KOPT-K1 (cell line): ENCODE results near the gene GTPBP2.

Experiments
- H3K27ac ChIP-seq: fragments of 200-600 bp; sonication (generic); 2 replicates; pipeline ENCODE4 v1.5.1; 2016; ENCODE audit warnings: antibody characterized with exemption, mild to moderate bottlenecking, low read depth, low read length; ENCODE audit not compliant: poor library complexity, severe bottlenecking
- H3K36me3 ChIP-seq: fragments of 200-600 bp; sonication (generic); 2 replicates; pipeline ENCODE4 v1.5.1; 2017; ENCODE audit warnings: antibody characterized with exemption, mild to moderate bottlenecking, low read length, moderate library complexity; ENCODE audit not compliant: insufficient read depth
- H3K9me3 ChIP-seq: fragments of 200-600 bp; sonication (generic); 2 replicates; pipeline ENCODE4 v1.5.1; 2017; ENCODE audit warnings: antibody characterized with exemption, low read length, mild to moderate bottlenecking; ENCODE audit not compliant: insufficient read depth, poor library complexity, severe bottlenecking

GTPBP2 gene

GRCh38 chr6:43629104-43629504 lies at the start of gene GTPBP2:
Gene GTPBP2, minus strand, starts transcription at chr6:43629264. Its CDS starts 102 bp downstream, at chr6:43629162.
- H3K9me3 ChIP-seq = no peaks in the 10 kb centered on the region
- peak within 1 kb of the TSS; percentile 96 for H3K27ac ChIP-seq
- H3K36me3 ChIP-seq = peaks cover 34% of the 10 kb centered on the region

GRCh38 chr6:43678341-43678740 lies 49.3 kb upstream of the GTPBP2 start:
- Histone ChIP-seq H3K9me3 (no peaks in the 10 kb centered on the region), H3K27ac (no peak overlapping the region), H3K36me3 (peaks cover 100% of the 10 kb centered on the region)

- Histone ChIP-seq H3K36me3 (peaks cover 100% of the 10 kb centered on the region), H3K9me3 (no peaks in the 10 kb centered on the region), H3K27ac (no peak overlapping the region)
Observed at GRCh38 chr6:43677759-43678158, 48.7 kb upstream of the GTPBP2 start.

GRCh38 chr6:43676962-43677606 lies 48.0 kb upstream of the GTPBP2 start:
- Histone ChIP-seq H3K9me3 (no peaks in the 10 kb centered on the region), H3K27ac (no peak overlapping the region), H3K36me3 (peaks cover 100% of the 10 kb centered on the region)

GRCh38 chr6:43674921-43675320 lies 45.9 kb upstream of the GTPBP2 start:
- no peak overlapping the region for H3K27ac ChIP-seq
- H3K9me3 ChIP-seq = no peaks in the 10 kb centered on the region
- H3K36me3 ChIP-seq = peaks cover 99% of the 10 kb centered on the region

- H3K9me3 ChIP-seq = no peaks in the 10 kb centered on the region
- peaks cover 95% of the 10 kb centered on the region for H3K36me3 ChIP-seq
- H3K27ac ChIP-seq = no peak overlapping the region
Observed at GRCh38 chr6:43674291-43674690, 45.2 kb upstream of the GTPBP2 start.

- Histone ChIP-seq H3K9me3 (no peaks in the 10 kb centered on the region), H3K36me3 (peaks cover 88% of the 10 kb centered on the region), H3K27ac (no peak overlapping the region)
Observed at GRCh38 chr6:43673444-43674084, 44.5 kb upstream of the GTPBP2 start.

- Histone ChIP-seq H3K36me3 (peaks cover 73% of the 10 kb centered on the region), H3K27ac (no peak overlapping the region), H3K9me3 (no peaks in the 10 kb centered on the region)
Observed at GRCh38 chr6:43671801-43672690, 43.0 kb upstream of the GTPBP2 start.

GRCh38 chr6:43671011-43671800 lies 42.1 kb upstream of the GTPBP2 start:
- Histone ChIP-seq H3K27ac (no peak overlapping the region), H3K36me3 (peaks cover 65% of the 10 kb centered on the region), H3K9me3 (no peaks in the 10 kb centered on the region)

GRCh38 chr6:43670623-43670986 lies 41.5 kb upstream of the GTPBP2 start:
- H3K9me3 ChIP-seq = no peaks in the 10 kb centered on the region
- H3K27ac ChIP-seq = no peak overlapping the region
- H3K36me3 ChIP-seq = peaks cover 59% of the 10 kb centered on the region

- H3K9me3 ChIP-seq = no peaks in the 10 kb centered on the region
- H3K27ac ChIP-seq = no peak overlapping the region
- peaks cover 53% of the 10 kb centered on the region for H3K36me3 ChIP-seq
Observed at GRCh38 chr6:43669922-43670622, 41.0 kb upstream of the GTPBP2 start.

- Histone ChIP-seq H3K27ac (no peak overlapping the region), H3K9me3 (no peaks in the 10 kb centered on the region), H3K36me3 (peaks cover 45% of the 10 kb centered on the region)
Observed at GRCh38 chr6:43669050-43669921, 40.2 kb upstream of the GTPBP2 start.

- Histone ChIP-seq H3K9me3 (no peaks in the 10 kb centered on the region), H3K36me3 (peaks cover 36% of the 10 kb centered on the region), H3K27ac (no peak overlapping the region)
Observed at GRCh38 chr6:43668151-43669028, 39.3 kb upstream of the GTPBP2 start.
